GM12875 (cell line): ENCODE data around the gene RIOX2.
"Not testable (repeated sequence)": the region's sequence is repeated elsewhere in the genome, so short reads cannot be mapped to it uniquely, and the experiment has no call there.

Source experiments
- H3K4me3 ChIP-seq: one replicate; pipeline ENCODE4 v1.5.1; 2011; ENCODE audit warnings: low read depth, low read length, control low read depth
- CTCF ChIP-seq: IDR thresholded peaks from 2 replicates; pipeline ENCODE4 v1.5.1; 2011; ENCODE audit warnings: low read depth, mild to moderate bottlenecking, control low read depth, inconsistent platforms, low read length, moderate library complexity, borderline replicate concordance; ENCODE audit not compliant: insufficient read depth

Gene RIOX2

DNA sequence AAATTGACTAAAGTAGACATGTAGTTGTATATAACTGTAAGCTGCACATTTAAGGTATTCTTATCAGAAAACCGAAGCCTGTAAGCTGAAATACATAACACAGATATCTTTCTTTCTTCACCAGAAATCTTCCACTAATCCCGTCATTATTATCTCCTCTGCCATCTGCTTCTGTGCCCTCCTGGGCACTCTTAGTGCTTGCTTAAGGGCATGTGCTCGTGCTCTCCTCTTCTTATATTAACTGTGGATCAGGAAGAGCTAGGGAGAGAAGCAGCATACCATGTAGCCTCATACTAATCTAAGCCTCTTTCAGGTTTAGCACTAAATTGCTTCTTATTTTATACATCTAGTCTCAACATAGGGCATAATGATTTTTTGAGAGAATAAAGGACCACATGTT is 60.8 kb downstream of the RIOX2 start:
- H3K4me3 ChIP-seq: no peak overlapping the region

GRCh38 chr3:97910931-97911351 is 61.3 kb downstream of the RIOX2 start:
- no peak overlapping the region for H3K4me3 ChIP-seq
- TF ChIP-seq CTCF: no peak

More for the DNA sequence above, 60.8 kb downstream of the RIOX2 start:
- TF ChIP-seq CTCF: no peak

- H3K4me3 ChIP-seq: not testable (repeated sequence)
Observed at GRCh38 chr3:97910236-97910831, 61.9 kb downstream of the RIOX2 start.

- H3K4me3 ChIP-seq: not testable (repeated sequence)
Observed at GRCh38 chr3:97909830-97910229, 62.4 kb downstream of the RIOX2 start.

DNA sequence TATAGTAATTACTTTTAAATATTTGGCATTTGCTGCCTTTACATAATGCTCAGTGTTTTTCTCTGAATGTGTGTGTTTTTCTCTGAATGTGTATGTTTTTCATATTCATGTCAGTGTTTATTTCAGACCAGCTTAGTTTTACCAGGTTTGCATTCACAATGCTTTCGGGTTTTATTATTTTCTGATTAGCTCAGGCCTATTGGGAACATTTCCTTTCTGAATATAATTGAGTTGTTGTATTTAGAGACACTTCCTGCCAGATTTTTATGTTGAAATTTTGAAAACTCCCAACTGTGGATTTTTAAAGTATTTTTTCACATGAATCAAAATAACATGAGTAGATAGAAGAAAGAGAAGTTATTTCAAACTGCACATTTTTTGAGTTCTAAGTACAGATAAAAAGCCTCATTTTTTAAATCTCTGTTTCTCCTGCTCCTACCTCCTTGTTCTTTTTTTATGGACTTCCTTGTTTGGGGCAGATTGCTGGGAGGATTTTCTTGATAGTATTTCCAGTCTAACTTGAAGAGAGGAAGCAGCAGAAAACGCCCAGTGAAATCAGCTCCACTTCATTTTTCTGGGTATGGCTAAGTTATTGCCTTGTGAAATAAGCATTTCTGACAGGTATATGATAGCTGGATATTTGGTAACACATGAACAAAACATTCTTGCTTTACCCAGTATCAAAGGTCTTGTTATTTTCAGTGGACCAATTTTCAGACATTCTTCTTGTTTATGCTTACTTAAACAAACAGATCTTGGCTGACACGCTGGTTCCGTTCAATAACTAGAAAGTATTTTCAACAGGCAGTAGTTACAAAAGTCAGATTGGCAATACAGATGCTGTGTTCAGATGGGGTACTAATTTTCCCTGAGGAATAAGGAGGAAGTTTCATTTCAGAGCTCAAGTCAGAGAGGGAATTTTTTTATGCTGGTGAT is 70.7 kb downstream of the RIOX2 start:
- H3K4me3 ChIP-seq: no peak overlapping the region
- no peak for TF ChIP-seq CTCF

- H3K4me3 ChIP-seq: no peak overlapping the region
- TF ChIP-seq CTCF: no peak
Observed at GRCh38 chr3:97899331-97899730, 72.9 kb downstream of the RIOX2 start.

DNA sequence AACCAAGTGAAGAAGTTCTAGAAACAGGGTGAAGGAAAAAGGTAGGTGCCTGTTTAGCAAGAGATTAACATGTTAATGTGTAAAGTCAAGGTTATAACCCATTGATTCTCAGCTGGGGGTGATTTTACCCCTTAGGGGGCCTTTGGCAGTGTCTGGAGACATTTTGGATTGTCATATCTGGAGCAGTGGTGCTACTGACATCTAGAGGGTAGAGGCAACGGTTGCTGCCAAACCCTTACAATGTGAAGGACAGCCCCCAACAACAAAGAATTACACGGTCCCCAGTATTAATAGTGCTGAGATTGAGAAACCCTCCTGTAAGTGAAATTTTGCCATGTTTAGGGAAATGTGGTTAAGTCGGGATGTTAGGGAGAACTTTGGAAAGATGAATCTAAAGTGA is 75.7 kb downstream of the RIOX2 start:
- no peak overlapping the region for H3K4me3 ChIP-seq
- TF ChIP-seq CTCF: no peak

GRCh38 chr3:97896129-97896528 is 76.1 kb downstream of the RIOX2 start:
- no peak for TF ChIP-seq CTCF
- H3K4me3 ChIP-seq: no peak overlapping the region
